Measurements from ENCODE around the gene MARK2. TPM values are rescaled to one million over a fixed set of nuclear protein-coding genes. Genes with fewer than 3 reads are reported as not detected.

Gene MARK2
- total and polyA plus RNA-seq, 10 of the 15 experiments (the other 5 are each of a cell fraction or from before 2014, with no cell fraction given) = 0.19 to 29.5 (median 13.2) TPM

DNA sequence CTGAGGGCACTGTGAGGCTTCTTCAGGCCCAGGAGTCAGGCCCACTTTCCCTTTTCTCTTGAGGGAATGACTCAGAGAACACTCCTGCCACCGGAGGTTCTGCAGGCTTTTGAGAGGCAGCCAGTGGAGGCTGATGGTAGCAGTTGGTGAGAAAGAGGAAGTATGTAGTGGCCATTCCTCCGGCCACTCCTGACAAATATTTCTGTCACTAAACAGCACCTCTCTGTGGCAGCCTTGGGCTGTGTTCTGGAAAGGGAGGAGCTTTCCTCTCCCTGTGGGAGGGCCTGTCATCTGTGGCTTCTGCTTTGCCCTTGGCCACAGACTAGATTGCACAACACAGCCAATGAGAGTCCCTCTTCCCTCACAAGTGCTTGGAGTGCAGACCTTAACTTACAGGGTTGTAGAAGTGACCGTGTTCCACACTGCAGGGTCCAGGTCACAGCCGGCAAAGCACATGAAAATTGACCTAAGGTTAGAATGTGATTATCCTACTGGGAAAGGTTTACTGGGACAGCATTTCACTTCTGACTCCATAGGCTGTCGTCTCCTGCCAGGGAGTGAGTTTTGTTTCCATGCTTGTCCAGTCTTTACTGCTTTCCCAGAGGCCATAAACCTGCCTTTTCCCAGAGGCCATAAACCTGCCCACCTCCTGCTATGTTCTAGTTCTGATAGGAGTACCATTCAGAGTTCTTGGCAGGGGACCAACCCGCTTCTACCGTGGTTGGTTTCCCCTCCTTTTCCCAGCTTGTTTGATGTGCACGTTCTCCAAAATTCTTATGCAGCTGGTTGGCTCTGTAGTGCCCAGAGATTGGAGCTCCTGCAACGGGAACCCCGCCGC lies 33.3 kb downstream of the MARK2 start (continued):
- TF ChIP-seq, protein P1, sequence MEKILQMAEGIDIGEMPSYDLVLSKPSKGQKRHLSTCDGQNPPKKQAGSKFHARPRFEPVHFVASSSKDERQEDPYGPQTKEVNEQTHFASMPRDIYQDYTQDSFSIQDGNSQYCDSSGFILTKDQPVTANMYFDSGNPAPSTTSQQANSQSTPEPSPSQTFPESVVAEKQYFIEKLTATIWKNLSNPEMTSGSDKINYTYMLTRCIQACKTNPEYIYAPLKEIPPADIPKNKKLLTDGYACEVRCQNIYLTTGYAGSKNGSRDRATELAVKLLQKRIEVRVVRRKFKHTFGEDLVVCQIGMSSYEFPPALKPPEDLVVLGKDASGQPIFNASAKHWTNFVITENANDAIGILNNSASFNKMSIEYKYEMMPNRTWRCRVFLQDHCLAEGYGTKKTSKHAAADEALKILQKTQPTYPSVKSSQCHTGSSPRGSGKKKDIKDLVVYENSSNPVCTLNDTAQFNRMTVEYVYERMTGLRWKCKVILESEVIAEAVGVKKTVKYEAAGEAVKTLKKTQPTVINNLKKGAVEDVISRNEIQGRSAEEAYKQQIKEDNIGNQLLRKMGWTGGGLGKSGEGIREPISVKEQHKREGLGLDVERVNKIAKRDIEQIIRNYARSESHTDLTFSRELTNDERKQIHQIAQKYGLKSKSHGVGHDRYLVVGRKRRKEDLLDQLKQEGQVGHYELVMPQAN (conservative IDR thresholded peaks at IDR 0.05) = no peak
- TF ChIP-seq CHD2 (IDR thresholded peaks at IDR 0.05; ENCODE audit: borderline replicate concordance, low read depth, low read length) = 0 out of 2 replicates have a peak, but pooled peaks have one; percentile 23
- no peak for TF ChIP-seq ZZZ3 (IDR thresholded peaks at IDR 0.05; ENCODE audit: control insufficient read depth, insufficient read length, low read depth)
- TF ChIP-seq, protein P2, sequence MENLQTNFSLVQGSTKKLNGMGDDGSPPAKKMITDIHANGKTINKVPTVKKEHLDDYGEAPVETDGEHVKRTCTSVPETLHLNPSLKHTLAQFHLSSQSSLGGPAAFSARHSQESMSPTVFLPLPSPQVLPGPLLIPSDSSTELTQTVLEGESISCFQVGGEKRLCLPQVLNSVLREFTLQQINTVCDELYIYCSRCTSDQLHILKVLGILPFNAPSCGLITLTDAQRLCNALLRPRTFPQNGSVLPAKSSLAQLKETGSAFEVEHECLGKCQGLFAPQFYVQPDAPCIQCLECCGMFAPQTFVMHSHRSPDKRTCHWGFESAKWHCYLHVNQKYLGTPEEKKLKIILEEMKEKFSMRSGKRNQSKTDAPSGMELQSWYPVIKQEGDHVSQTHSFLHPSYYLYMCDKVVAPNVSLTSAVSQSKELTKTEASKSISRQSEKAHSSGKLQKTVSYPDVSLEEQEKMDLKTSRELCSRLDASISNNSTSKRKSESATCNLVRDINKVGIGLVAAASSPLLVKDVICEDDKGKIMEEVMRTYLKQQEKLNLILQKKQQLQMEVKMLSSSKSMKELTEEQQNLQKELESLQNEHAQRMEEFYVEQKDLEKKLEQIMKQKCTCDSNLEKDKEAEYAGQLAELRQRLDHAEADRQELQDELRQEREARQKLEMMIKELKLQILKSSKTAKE (IDR thresholded peaks at IDR 0.05; ENCODE audit: low read depth, poor library complexity, severe bottlenecking) = peak; percentile 55
- TF ChIP-seq SUPT20H (IDR thresholded peaks at IDR 0.05; ENCODE audit: borderline replicate concordance, control insufficient read depth, low read depth, low read length) = no peak
- no peak for TF ChIP-seq JUNB (IDR thresholded peaks at IDR 0.05)
- TF ChIP-seq HDAC6 (IDR thresholded peaks at IDR 0.05; ENCODE audit: unreplicated experiment) = no peak
- TF ChIP-seq SREBF2 (IDR thresholded peaks at IDR 0.05; ENCODE audit: low read length) = no peak
- TF ChIP-seq LARP7 (IDR thresholded peaks at IDR 0.05) = no peak
- TF ChIP-seq PAX8 (IDR thresholded peaks at IDR 0.05) = no peak
- TF ChIP-seq, protein P3, sequence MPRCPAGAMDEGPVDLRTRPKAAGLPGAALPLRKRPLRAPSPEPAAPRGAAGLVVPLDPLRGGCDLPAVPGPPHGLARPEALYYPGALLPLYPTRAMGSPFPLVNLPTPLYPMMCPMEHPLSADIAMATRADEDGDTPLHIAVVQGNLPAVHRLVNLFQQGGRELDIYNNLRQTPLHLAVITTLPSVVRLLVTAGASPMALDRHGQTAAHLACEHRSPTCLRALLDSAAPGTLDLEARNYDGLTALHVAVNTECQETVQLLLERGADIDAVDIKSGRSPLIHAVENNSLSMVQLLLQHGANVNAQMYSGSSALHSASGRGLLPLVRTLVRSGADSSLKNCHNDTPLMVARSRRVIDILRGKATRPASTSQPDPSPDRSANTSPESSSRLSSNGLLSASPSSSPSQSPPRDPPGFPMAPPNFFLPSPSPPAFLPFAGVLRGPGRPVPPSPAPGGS (IDR thresholded peaks at IDR 0.05; ENCODE audit: borderline replicate concordance, insufficient read depth, low read depth, low read length, poor library complexity, severe bottlenecking) = no peak
- no peak for TF ChIP-seq PML (IDR thresholded peaks at IDR 0.05; ENCODE audit: low read length)
- TF ChIP-seq, protein P4, sequence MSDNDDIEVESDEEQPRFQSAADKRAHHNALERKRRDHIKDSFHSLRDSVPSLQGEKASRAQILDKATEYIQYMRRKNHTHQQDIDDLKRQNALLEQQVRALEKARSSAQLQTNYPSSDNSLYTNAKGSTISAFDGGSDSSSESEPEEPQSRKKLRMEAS (IDR thresholded peaks at IDR 0.05; ENCODE audit: low read depth, low read length) = peak; percentile 30; the same call in 1 of the 2 replicates
- TF ChIP-seq, protein P5, sequence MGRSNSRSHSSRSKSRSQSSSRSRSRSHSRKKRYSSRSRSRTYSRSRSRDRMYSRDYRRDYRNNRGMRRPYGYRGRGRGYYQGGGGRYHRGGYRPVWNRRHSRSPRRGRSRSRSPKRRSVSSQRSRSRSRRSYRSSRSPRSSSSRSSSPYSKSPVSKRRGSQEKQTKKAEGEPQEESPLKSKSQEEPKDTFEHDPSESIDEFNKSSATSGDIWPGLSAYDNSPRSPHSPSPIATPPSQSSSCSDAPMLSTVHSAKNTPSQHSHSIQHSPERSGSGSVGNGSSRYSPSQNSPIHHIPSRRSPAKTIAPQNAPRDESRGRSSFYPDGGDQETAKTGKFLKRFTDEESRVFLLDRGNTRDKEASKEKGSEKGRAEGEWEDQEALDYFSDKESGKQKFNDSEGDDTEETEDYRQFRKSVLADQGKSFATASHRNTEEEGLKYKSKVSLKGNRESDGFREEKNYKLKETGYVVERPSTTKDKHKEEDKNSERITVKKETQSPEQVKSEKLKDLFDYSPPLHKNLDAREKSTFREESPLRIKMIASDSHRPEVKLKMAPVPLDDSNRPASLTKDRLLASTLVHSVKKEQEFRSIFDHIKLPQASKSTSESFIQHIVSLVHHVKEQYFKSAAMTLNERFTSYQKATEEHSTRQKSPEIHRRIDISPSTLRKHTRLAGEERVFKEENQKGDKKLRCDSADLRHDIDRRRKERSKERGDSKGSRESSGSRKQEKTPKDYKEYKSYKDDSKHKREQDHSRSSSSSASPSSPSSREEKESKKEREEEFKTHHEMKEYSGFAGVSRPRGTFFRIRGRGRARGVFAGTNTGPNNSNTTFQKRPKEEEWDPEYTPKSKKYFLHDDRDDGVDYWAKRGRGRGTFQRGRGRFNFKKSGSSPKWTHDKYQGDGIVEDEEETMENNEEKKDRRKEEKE (IDR thresholded peaks at IDR 0.05) = no peak
- TF ChIP-seq, protein P6, sequence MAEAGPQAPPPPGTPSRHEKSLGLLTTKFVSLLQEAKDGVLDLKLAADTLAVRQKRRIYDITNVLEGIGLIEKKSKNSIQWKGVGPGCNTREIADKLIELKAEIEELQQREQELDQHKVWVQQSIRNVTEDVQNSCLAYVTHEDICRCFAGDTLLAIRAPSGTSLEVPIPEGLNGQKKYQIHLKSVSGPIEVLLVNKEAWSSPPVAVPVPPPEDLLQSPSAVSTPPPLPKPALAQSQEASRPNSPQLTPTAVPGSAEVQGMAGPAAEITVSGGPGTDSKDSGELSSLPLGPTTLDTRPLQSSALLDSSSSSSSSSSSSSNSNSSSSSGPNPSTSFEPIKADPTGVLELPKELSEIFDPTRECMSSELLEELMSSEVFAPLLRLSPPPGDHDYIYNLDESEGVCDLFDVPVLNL (IDR thresholded peaks at IDR 0.05; ENCODE audit: low read depth, low read length) = no peak
- TF ChIP-seq, protein P7, sequence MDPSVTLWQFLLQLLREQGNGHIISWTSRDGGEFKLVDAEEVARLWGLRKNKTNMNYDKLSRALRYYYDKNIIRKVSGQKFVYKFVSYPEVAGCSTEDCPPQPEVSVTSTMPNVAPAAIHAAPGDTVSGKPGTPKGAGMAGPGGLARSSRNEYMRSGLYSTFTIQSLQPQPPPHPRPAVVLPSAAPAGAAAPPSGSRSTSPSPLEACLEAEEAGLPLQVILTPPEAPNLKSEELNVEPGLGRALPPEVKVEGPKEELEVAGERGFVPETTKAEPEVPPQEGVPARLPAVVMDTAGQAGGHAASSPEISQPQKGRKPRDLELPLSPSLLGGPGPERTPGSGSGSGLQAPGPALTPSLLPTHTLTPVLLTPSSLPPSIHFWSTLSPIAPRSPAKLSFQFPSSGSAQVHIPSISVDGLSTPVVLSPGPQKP (IDR thresholded peaks at IDR 0.05; ENCODE audit: low read depth, low read length) = 0 out of 2 replicates have a peak, but pooled peaks have one; percentile 48
- TF ChIP-seq RFX5 (IDR thresholded peaks at IDR 0.05; ENCODE audit: low read depth, low read length) = peak; percentile 58; the same call in 1 of the 2 replicates
- no peak for TF ChIP-seq POLR2A (IDR thresholded peaks at IDR 0.05; ENCODE audit: low read depth, low read length)

All from GM12878 (cell line).